GM18511 (cell line): ENCODE results near the gene ADGRA3.
"Not testable (repeated sequence)": the region's sequence is repeated elsewhere in the genome, so short reads cannot be mapped to it uniquely, and the experiment has no call there.

ENCODE experiments used
- ATAC-seq: cut with Tn5 transposase; IDR thresholded peaks from one replicate; pipeline ENCODE4 v1.9.1; 2021; ENCODE audit warnings: mild to moderate bottlenecking, moderate library complexity; ENCODE audit not compliant: unreplicated experiment

ADGRA3 gene

GRCh38 chr4:22480675-22481327, 35.1 kb downstream of the ADGRA3 start:
- ATAC-seq = no peak

- ATAC-seq = no peak
Observed at GRCh38 chr4:22478426-22478825, 37.4 kb downstream of the ADGRA3 start.

- ATAC-seq = no peak
Observed at GRCh38 chr4:22477813-22478182, 38.1 kb downstream of the ADGRA3 start.

- no peak for ATAC-seq
Observed at GRCh38 chr4:22477136-22477812, 38.6 kb downstream of the ADGRA3 start.

GRCh38 chr4:22476011-22476410, 39.9 kb downstream of the ADGRA3 start:
- ATAC-seq = no peak

GRCh38 chr4:22475311-22475646, 40.6 kb downstream of the ADGRA3 start:
- ATAC-seq = not testable (repeated sequence)

GRCh38 chr4:22474636-22475310, 41.1 kb downstream of the ADGRA3 start:
- no peak for ATAC-seq

- ATAC-seq = no peak
Observed at GRCh38 chr4:22473268-22473667, 42.6 kb downstream of the ADGRA3 start.

- no peak for ATAC-seq
Observed at GRCh38 chr4:22471999-22472461, 43.8 kb downstream of the ADGRA3 start.

- ATAC-seq = no peak
Observed at GRCh38 chr4:22471419-22471818, 44.4 kb downstream of the ADGRA3 start.

- no peak for ATAC-seq
Observed at GRCh38 chr4:22466581-22466980, 49.3 kb downstream of the ADGRA3 start.

GRCh38 chr4:22465996-22466395, 49.9 kb downstream of the ADGRA3 start:
- ATAC-seq = no peak

- ATAC-seq = no peak
Observed at GRCh38 chr4:22465349-22465748, 50.5 kb downstream of the ADGRA3 start.

- no peak for ATAC-seq
Observed at GRCh38 chr4:22463179-22463578, 52.7 kb downstream of the ADGRA3 start.

GRCh38 chr4:22462688-22463087, 53.2 kb downstream of the ADGRA3 start:
- ATAC-seq = no peak

- no peak for ATAC-seq
Observed at GRCh38 chr4:22460266-22460665, 55.6 kb downstream of the ADGRA3 start.

- ATAC-seq = no peak
Observed at GRCh38 chr4:22458098-22458497, 57.8 kb downstream of the ADGRA3 start.

- no peak for ATAC-seq
Observed at GRCh38 chr4:22457348-22457747, 58.5 kb downstream of the ADGRA3 start.

GRCh38 chr4:22456291-22456690, 59.6 kb downstream of the ADGRA3 start:
- no peak for ATAC-seq

GRCh38 chr4:22454955-22455354, 60.9 kb downstream of the ADGRA3 start:
- ATAC-seq = no peak

GRCh38 chr4:22454216-22454838, 61.5 kb downstream of the ADGRA3 start:
- ATAC-seq = no peak

GRCh38 chr4:22444813-22445212, 71.1 kb downstream of the ADGRA3 start:
- no peak for ATAC-seq
